Placental epithelial cell (primary cell): ENCODE data around the gene CDKN1A. TPM values are rescaled to one million over a fixed set of nuclear protein-coding genes. Genes with fewer than 3 reads are reported as not detected.

ENCODE experiments used
- small RNA-seq: library from RNA; depleted of rRNA; stranded (forward); fragments of <200 nt; gene quantifications from one replicate; pipeline ENCODE3, GENCODE V24; 2012
- total RNA-seq: library from RNA; depleted of rRNA; stranded (reverse); fragments of >200 nt; gene quantifications from 2 replicates; pipeline ENCODE4 v1.2.3, GENCODE V29; 2012

Gene CDKN1A
- total RNA-seq = 183 and 340 TPM in 2 replicates

GRCh38 chr6:36678488-36679042 is at the start of gene CDKN1A:
CDKN1A (plus strand) TSS chr6:36678714; CDS start chr6:36684102, 5,388 bp downstream.

GRCh38 chr6:36697481-36697903 is 19.0 kb downstream of the CDKN1A start, which contains the start of gene RAB44:
RAB44 (plus strand) TSS chr6:36697826; CDS start chr6:36704236, 6,410 bp downstream.

Small RNA genes within 50 kb of the gene (small RNA-seq; reads per million reads assigned to genes)
- gene RF00019 (not detected), gene RNU1-88P (38.7 reads per million, percentile 97 among the genes with 10 or more reads in this experiment)

Other genes with a start within 250 kb of the CDKN1A start
- gene PXT1, start 235.9 kb upstream of the CDKN1A start, total RNA-seq = 0.11 and 0.39 TPM in 2 replicates
- 75.4 and 95.0 TPM in 2 replicates for gene KCTD20, start 235.7 kb upstream of the CDKN1A start, total RNA-seq
- gene STK38, start 131.2 kb upstream of the CDKN1A start, total RNA-seq = 30.2 and 34.4 TPM in 2 replicates
- 188 and 217 TPM in 2 replicates for gene SRSF3, start 84.4 kb upstream of the CDKN1A start, total RNA-seq
- 0.11 TPM in 1 of 2 replicates, not detected in the other for gene RAB44, start 19.1 kb downstream of the CDKN1A start, total RNA-seq
- not detected in 2 replicates for gene CPNE5, start 160.7 kb downstream of the CDKN1A start, total RNA-seq
- gene PPIL1, start 196.1 kb downstream of the CDKN1A start, total RNA-seq = 15.3 and 33.9 TPM in 2 replicates
- gene C6orf89, start 207.2 kb downstream of the CDKN1A start, total RNA-seq = 29.8 and 47.4 TPM in 2 replicates